Colonic mucosa (tissue), 4 donors: Measurements from ENCODE around the gene SMG7. TPM values are rescaled to one million over a fixed set of nuclear protein-coding genes. Genes with fewer than 3 reads are reported as not detected.

Experiments
- DNase-seq: peaks from one replicate; pipeline ENCODE4 v3.0.0-alpha.2; 2020
- H3K27ac ChIP-seq: fragments of 200-600 bp; one replicate; pipeline ENCODE4 v1.8.0; 2021
- H3K27me3 ChIP-seq: fragments of 200-600 bp; one replicate; pipeline ENCODE4 v1.8.0; 2021
- H3K36me3 ChIP-seq: fragments of 200-600 bp; one replicate; pipeline ENCODE4 v1.8.0; 2021
- H3K4me1 ChIP-seq: fragments of 200-600 bp; one replicate; pipeline ENCODE4 v1.8.0; 2021; ENCODE audit warnings: mild to moderate bottlenecking
- H3K4me3 ChIP-seq: fragments of 200-600 bp; one replicate; pipeline ENCODE4 v1.8.0; 2021
- H3K9ac ChIP-seq, 2 donors: one replicate each; pipeline ENCODE4 v1.7.0; 2013; ENCODE audit warnings: control low read depth in 2 of 2, low read depth in 2 of 2, low read length in 2 of 2
- H3K9me3 ChIP-seq: fragments of 200-600 bp; one replicate; pipeline ENCODE4 v1.8.0; 2021
- CTCF ChIP-seq: fragments of 200-600 bp; IDR thresholded peaks from one replicate; pipeline ENCODE4 v1.8.0; 2022; ENCODE audit warnings: antibody characterized with exemption, mild to moderate bottlenecking
- intact Hi-C: fragments of 100-400 bp; cut with DNase I; formaldehyde crosslinking; loops from one replicate; pipeline ENCODE4 v1.14.1; 2022
- total RNA-seq, 2 donors: library from RNA; stranded (reverse); fragmentation: NEBNext Ultra II Directional in 1 of 2; extraction: Animal tissue kit (Norgen Biotek cat#: 25700) in 1 of 2; gene quantifications; one replicate each; pipeline ENCODE4 v1.2.1, GENCODE V29; 2021
- donor health status: healthy.
- donor health status: DM: no; HTN: no; CAD: no.
- donor health status: DM: no; HTN: no; CAD: no.

The SMG7 gene
- total RNA-seq, 2 donors from 2014 or later, result 55.2 to 57.1 TPM

DNA sequence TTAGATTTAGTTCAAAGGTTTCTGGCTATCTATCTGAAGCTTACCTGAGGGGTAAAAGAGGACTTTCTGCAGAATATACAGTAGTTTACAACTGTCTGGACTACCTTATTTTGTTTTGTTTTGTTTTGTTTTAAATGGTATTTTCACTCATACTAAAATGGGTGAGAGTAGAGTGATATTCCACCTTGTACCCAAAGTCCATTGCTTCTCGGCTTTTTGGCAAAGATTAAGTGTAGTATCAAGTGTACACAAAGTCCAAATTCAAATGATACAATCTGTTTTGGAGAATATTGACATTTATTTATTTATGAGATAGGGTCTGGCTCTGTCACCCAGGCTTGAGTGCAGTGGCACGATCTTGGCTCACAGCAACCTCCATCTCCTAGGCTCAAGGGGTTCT lies 11.7 kb upstream of the SMG7 start:
- no peak overlapping the region for H3K4me3 ChIP-seq
- TF ChIP-seq CTCF, result no peak
- H3K9me3 ChIP-seq, result no peaks in the 10 kb centered on the region
- no peaks in the 10 kb centered on the region for H3K27me3 ChIP-seq
- H3K36me3 ChIP-seq, result no peaks in the 10 kb centered on the region
- DNase-seq, result no peak
- no peak overlapping the region for H3K9ac ChIP-seq
- H3K27ac ChIP-seq, result no peak overlapping the region
- peaks cover 8% of the 10 kb centered on the region for H3K4me1 ChIP-seq
- intact Hi-C loops, result no loop called here

GRCh38 chr1:183461350-183461749 lies 10.9 kb upstream of the SMG7 start:
- DNase-seq, result peak; percentile 58
- Histone ChIP-seq H3K27me3 (no peaks in the 10 kb centered on the region), H3K4me1 (peaks cover 8% of the 10 kb centered on the region), H3K36me3 (no peaks in the 10 kb centered on the region), H3K27ac (no peak overlapping the region), H3K9ac (no peak overlapping the region), H3K9me3 (no peaks in the 10 kb centered on the region), H3K4me3 (no peak overlapping the region)
- no peak for TF ChIP-seq CTCF
- intact Hi-C loops, result no loop called here

- intact Hi-C loops, result no loop called here
- H3K9me3 ChIP-seq, result no peaks in the 10 kb centered on the region
- H3K36me3 ChIP-seq, result no peaks in the 10 kb centered on the region
- DNase-seq, result no peak
- H3K27ac ChIP-seq, result no peak overlapping the region
- no peak overlapping the region for H3K4me3 ChIP-seq
- no peak overlapping the region for H3K9ac ChIP-seq
- H3K27me3 ChIP-seq, result no peaks in the 10 kb centered on the region
- TF ChIP-seq CTCF, result no peak
- H3K4me1 ChIP-seq, result peaks cover 8% of the 10 kb centered on the region
Observed at GRCh38 chr1:183463566-183463965, 8.7 kb upstream of the SMG7 start.

DNA sequence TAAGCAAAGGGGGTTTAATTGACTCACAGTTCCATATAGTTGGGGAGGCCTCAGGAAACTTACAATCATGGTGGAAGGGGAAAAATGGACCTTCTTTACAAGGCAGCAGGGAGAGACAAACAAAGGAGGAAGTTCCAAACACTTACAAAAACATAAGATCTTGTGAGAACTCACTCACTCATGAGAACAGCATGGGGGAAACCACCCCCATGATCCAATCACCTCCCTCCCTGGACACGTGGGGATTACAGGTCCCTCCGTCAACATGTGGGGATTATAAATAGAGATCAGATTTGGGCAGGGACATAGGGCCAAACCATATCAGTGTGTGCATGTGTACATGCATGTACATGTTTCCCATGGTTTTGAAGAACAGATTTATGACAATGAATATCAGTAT lies 5.5 kb upstream of the SMG7 start:
- no peaks in the 10 kb centered on the region for H3K9me3 ChIP-seq
- TF ChIP-seq CTCF, result no peak
- DNase-seq, result peak; percentile 24
- H3K4me1 ChIP-seq, result no peaks in the 10 kb centered on the region
- intact Hi-C loops, result loop anchor here (5.0 kb wide), 1 partner anchor 156 kb away; no protein-coding TSS in a partner anchor
- no peak overlapping the region for H3K9ac ChIP-seq
- no peak overlapping the region for H3K4me3 ChIP-seq
- H3K27ac ChIP-seq, result peak overlapping the region; percentile 34
- no peaks in the 10 kb centered on the region for H3K27me3 ChIP-seq
- H3K36me3 ChIP-seq, result no peaks in the 10 kb centered on the region

GRCh38 chr1:183467687-183468086 lies 4.6 kb upstream of the SMG7 start:
- intact Hi-C loops, result loop anchor here (5.0 kb wide), 1 partner anchor 155 kb away; no protein-coding TSS in a partner anchor
- H3K27ac ChIP-seq, result peak overlapping the region; percentile 66
- H3K4me1 ChIP-seq, result no peaks in the 10 kb centered on the region
- peak overlapping the region in 1 of 2 donors; percentile 10 for H3K9ac ChIP-seq
- H3K36me3 ChIP-seq, result no peaks in the 10 kb centered on the region
- DNase-seq, result no peak
- no peaks in the 10 kb centered on the region for H3K27me3 ChIP-seq
- no peak for TF ChIP-seq CTCF
- no peak overlapping the region for H3K4me3 ChIP-seq
- H3K9me3 ChIP-seq, result no peaks in the 10 kb centered on the region
